Suppressor macrophage (primary cell): ENCODE data around the gene RAB11B.
"Not testable (repeated sequence)": the region's sequence is repeated elsewhere in the genome, so short reads cannot be mapped to it uniquely, and the experiment has no call there.

Source experiments
- DNase-seq, 4 experiments: peaks; one replicate each; pipeline ENCODE4 v3.0.0-alpha.2; 2020 to 2022

RAB11B gene

GRCh38 chr19:8393871-8394250, 3.7 kb downstream of the RAB11B start:
- DNase-seq, result no peak

- no peak for DNase-seq
Observed at GRCh38 chr19:8395621-8396082, 5.5 kb downstream of the RAB11B start.

GRCh38 chr19:8396185-8396562, 6.0 kb downstream of the RAB11B start:
- DNase-seq, result no peak

- peak; percentile 68 to 80 (median 75) for DNase-seq
Observed at GRCh38 chr19:8396563-8397203, 6.5 kb downstream of the RAB11B start.

- no peak for DNase-seq
Observed at GRCh38 chr19:8397271-8397670, 7.1 kb downstream of the RAB11B start.

- DNase-seq, result no peak
Observed at GRCh38 chr19:8397746-8398310, 7.7 kb downstream of the RAB11B start.

- no peak for DNase-seq
Observed at GRCh38 chr19:8398311-8398771, 8.2 kb downstream of the RAB11B start.

- DNase-seq, result no peak
Observed at GRCh38 chr19:8399681-8400188, 9.6 kb downstream of the RAB11B start.

- no peak for DNase-seq
Observed at GRCh38 chr19:8401981-8402411, 11.8 kb downstream of the RAB11B start.

- DNase-seq, result no peak
Observed at GRCh38 chr19:8403098-8403819, 13.1 kb downstream of the RAB11B start.

- no peak for DNase-seq
Observed at GRCh38 chr19:8403820-8404109, 13.6 kb downstream of the RAB11B start.

GRCh38 chr19:8404391-8405151, 14.4 kb downstream of the RAB11B start:
- DNase-seq, result no peak

- not testable (repeated sequence) for DNase-seq
Observed at GRCh38 chr19:8410718-8411117, 20.6 kb downstream of the RAB11B start.

GRCh38 chr19:8412783-8413628, 22.8 kb downstream of the RAB11B start, which contains the start of gene MARCHF2:
Gene MARCHF2, plus strand, starts transcription at chr19:8413305. Its CDS starts 8,536 bp downstream, at chr19:8421841.
- DNase-seq, result peak; percentile 99

- DNase-seq, result peak; percentile 57 to 81 (median 70)
Observed at GRCh38 chr19:8413629-8413995, 23.5 kb downstream of the RAB11B start.

GRCh38 chr19:8416796-8417195, 26.6 kb downstream of the RAB11B start:
- DNase-seq, result no peak

GRCh38 chr19:8421484-8422461, 31.6 kb downstream of the RAB11B start:
- DNase-seq, result no peak

- peak; percentile 93 to 98 (median 96) for DNase-seq
Observed at GRCh38 chr19:8423817-8424223, 33.7 kb downstream of the RAB11B start.

GRCh38 chr19:8425331-8425730, 35.2 kb downstream of the RAB11B start:
- not testable (repeated sequence) for DNase-seq

GRCh38 chr19:8426283-8426682, 36.1 kb downstream of the RAB11B start:
- DNase-seq, result no peak

GRCh38 chr19:8429044-8429443, 38.9 kb downstream of the RAB11B start:
- no peak for DNase-seq
